Measurements from ENCODE around the gene ZDHHC1.

The ZDHHC1 gene

GRCh38 chr16:67428146-67428731 is 12.0 kb upstream of the ZDHHC1 start:
- TF ChIP-seq CTCF (IDR thresholded peaks at IDR 0.05; ENCODE audit: low read length, missing control alignments), result peak; percentile 97
- H3K4me3 ChIP-seq (replicated peaks; ENCODE audit: low read depth, low read length), result no peak overlapping the region
- peak; percentile 72 for DNase-seq (ENCODE audit: low read depth)

- no peak overlapping the region for H3K4me3 ChIP-seq (replicated peaks; ENCODE audit: low read depth, low read length)
- DNase-seq (ENCODE audit: low read depth), result no peak
- TF ChIP-seq CTCF (IDR thresholded peaks at IDR 0.05; ENCODE audit: low read length, missing control alignments), result no peak
These were observed 10.7 kb upstream of the ZDHHC1 start for GRCh38 chr16:67426950-67427349.

GRCh38 chr16:67426022-67426421 is 9.7 kb upstream of the ZDHHC1 start:
- no peak for DNase-seq (ENCODE audit: low read depth)
- no peak overlapping the region for H3K4me3 ChIP-seq (replicated peaks; ENCODE audit: low read depth, low read length)
- TF ChIP-seq CTCF (IDR thresholded peaks at IDR 0.05; ENCODE audit: low read length, missing control alignments), result no peak

- no peak for TF ChIP-seq CTCF (IDR thresholded peaks at IDR 0.05; ENCODE audit: low read length, missing control alignments)
- DNase-seq (ENCODE audit: low read depth), result no peak
- H3K4me3 ChIP-seq (replicated peaks; ENCODE audit: low read depth, low read length), result no peak overlapping the region
These were observed 9.3 kb upstream of the ZDHHC1 start for GRCh38 chr16:67425580-67425979.

- H3K4me3 ChIP-seq (replicated peaks; ENCODE audit: low read depth, low read length), result no peak overlapping the region
- DNase-seq (ENCODE audit: low read depth), result no peak
- no peak for TF ChIP-seq CTCF (IDR thresholded peaks at IDR 0.05; ENCODE audit: low read length, missing control alignments)
These were observed 8.8 kb upstream of the ZDHHC1 start for GRCh38 chr16:67425061-67425460.

GRCh38 chr16:67424261-67424615 is 8.0 kb upstream of the ZDHHC1 start:
- H3K4me3 ChIP-seq (replicated peaks; ENCODE audit: low read depth, low read length), result no peak overlapping the region
- no peak for TF ChIP-seq CTCF (IDR thresholded peaks at IDR 0.05; ENCODE audit: low read length, missing control alignments)
- DNase-seq (ENCODE audit: low read depth), result no peak

GRCh38 chr16:67423611-67424260 is 7.5 kb upstream of the ZDHHC1 start:
- TF ChIP-seq CTCF (IDR thresholded peaks at IDR 0.05; ENCODE audit: low read length, missing control alignments), result no peak
- no peak for DNase-seq (ENCODE audit: low read depth)
- no peak overlapping the region for H3K4me3 ChIP-seq (replicated peaks; ENCODE audit: low read depth, low read length)
